ENCODE data around the gene ADGRV1. TPM values are rescaled to one million over a fixed set of nuclear protein-coding genes. Genes with fewer than 3 reads are reported as not detected.
A peak's percentile ranks its signal among the peaks of the same experiment; 100 is the strongest.

Gene ADGRV1
- polyA plus RNA-seq, 1 of the 3 experiments (the other 2 are of a cell fraction), result 0.23 TPM

DNA sequence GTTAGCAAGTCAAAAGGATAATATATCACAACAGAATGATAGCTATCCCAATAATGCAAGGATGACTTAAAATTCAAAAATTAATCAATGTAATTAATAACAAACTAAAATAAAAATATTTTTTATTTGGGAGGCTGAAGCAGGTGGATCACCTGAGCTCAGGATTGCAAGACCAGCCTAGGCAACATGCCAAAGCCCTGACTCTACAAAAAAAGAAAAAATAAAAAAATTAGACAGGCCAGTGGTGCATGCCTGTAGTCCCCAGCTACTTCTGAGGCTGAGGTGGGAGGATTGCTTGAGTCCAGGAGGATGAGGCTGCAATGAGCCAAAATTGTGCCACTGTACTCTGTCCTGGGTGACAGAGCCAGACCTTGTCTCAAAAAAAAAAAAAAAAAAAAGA is 399.3 kb downstream of the ADGRV1 start:
- no peaks in the 10 kb centered on the region for H3K9me2 ChIP-seq
- H3K4me1 ChIP-seq (ENCODE audit: control insufficient read depth in 1 of 2, insufficient read depth in 2 of 2, low read depth in 1 of 2, low read length in 1 of 2), result peaks cover 0 to 5% of the 10 kb centered on the region in 2 experiments; a peak in 2 of 4 replicates
- TF ChIP-seq, protein P1, sequence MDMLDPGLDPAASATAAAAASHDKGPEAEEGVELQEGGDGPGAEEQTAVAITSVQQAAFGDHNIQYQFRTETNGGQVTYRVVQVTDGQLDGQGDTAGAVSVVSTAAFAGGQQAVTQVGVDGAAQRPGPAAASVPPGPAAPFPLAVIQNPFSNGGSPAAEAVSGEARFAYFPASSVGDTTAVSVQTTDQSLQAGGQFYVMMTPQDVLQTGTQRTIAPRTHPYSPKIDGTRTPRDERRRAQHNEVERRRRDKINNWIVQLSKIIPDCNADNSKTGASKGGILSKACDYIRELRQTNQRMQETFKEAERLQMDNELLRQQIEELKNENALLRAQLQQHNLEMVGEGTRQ (IDR thresholded peaks at IDR 0.05; ENCODE audit: borderline replicate concordance, low read depth, low read length), result no peak
- no peak for TF ChIP-seq SMC3 (IDR thresholded peaks at IDR 0.05; ENCODE audit: low read depth, low read length)
- TF ChIP-seq, protein P2, sequence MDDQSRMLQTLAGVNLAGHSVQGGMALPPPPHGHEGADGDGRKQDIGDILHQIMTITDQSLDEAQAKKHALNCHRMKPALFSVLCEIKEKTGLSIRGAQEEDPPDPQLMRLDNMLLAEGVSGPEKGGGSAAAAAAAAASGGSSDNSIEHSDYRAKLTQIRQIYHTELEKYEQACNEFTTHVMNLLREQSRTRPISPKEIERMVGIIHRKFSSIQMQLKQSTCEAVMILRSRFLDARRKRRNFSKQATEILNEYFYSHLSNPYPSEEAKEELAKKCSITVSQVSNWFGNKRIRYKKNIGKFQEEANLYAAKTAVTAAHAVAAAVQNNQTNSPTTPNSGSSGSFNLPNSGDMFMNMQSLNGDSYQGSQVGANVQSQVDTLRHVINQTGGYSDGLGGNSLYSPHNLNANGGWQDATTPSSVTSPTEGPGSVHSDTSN (IDR thresholded peaks at IDR 0.05), result no peak
- TF ChIP-seq CHD2 (IDR thresholded peaks at IDR 0.05; ENCODE audit: low read length, partially characterized antibody), result no peak
- no peak for TF ChIP-seq TEAD4 (IDR thresholded peaks at IDR 0.05; ENCODE audit: borderline replicate concordance, insufficient read depth)
- no peak for TF ChIP-seq MXI1 (IDR thresholded peaks at IDR 0.05; ENCODE audit: low read depth, low read length)
- TF ChIP-seq, protein P3, sequence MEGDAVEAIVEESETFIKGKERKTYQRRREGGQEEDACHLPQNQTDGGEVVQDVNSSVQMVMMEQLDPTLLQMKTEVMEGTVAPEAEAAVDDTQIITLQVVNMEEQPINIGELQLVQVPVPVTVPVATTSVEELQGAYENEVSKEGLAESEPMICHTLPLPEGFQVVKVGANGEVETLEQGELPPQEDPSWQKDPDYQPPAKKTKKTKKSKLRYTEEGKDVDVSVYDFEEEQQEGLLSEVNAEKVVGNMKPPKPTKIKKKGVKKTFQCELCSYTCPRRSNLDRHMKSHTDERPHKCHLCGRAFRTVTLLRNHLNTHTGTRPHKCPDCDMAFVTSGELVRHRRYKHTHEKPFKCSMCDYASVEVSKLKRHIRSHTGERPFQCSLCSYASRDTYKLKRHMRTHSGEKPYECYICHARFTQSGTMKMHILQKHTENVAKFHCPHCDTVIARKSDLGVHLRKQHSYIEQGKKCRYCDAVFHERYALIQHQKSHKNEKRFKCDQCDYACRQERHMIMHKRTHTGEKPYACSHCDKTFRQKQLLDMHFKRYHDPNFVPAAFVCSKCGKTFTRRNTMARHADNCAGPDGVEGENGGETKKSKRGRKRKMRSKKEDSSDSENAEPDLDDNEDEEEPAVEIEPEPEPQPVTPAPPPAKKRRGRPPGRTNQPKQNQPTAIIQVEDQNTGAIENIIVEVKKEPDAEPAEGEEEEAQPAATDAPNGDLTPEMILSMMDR (IDR thresholded peaks at IDR 0.05), result no peak
- no peak for TF ChIP-seq RCOR1 (IDR thresholded peaks at IDR 0.05; ENCODE audit: low read length)
- no peak for TF ChIP-seq SIN3A (IDR thresholded peaks at IDR 0.05; ENCODE audit: borderline replicate concordance, low read depth, low read length)
- no peak for TF ChIP-seq GABPA (IDR thresholded peaks at IDR 0.05; ENCODE audit: low read depth)
- TF ChIP-seq, protein P4, sequence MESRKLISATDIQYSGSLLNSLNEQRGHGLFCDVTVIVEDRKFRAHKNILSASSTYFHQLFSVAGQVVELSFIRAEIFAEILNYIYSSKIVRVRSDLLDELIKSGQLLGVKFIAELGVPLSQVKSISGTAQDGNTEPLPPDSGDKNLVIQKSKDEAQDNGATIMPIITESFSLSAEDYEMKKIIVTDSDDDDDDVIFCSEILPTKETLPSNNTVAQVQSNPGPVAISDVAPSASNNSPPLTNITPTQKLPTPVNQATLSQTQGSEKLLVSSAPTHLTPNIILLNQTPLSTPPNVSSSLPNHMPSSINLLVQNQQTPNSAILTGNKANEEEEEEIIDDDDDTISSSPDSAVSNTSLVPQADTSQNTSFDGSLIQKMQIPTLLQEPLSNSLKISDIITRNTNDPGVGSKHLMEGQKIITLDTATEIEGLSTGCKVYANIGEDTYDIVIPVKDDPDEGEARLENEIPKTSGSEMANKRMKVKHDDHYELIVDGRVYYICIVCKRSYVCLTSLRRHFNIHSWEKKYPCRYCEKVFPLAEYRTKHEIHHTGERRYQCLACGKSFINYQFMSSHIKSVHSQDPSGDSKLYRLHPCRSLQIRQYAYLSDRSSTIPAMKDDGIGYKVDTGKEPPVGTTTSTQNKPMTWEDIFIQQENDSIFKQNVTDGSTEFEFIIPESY (IDR thresholded peaks at IDR 0.05; ENCODE audit: borderline replicate concordance, low read depth), result no peak
- TF ChIP-seq NRF1 (IDR thresholded peaks at IDR 0.05; ENCODE audit: low read depth, low read length), result no peak
- TF ChIP-seq RAD21 (IDR thresholded peaks at IDR 0.05; ENCODE audit: low read length), result no peak
- TF ChIP-seq TAF1 (IDR thresholded peaks at IDR 0.05; ENCODE audit: borderline replicate concordance, low read depth, low read length), result no peak
- no peak for TF ChIP-seq FOSL2 (IDR thresholded peaks at IDR 0.05; ENCODE audit: borderline replicate concordance, low read depth)
- TF ChIP-seq FOXJ3 (CRISPR knock-in tag; IDR thresholded peaks at IDR 0.05), result no peak
- TF ChIP-seq TCF12 (IDR thresholded peaks at IDR 0.05), result no peak
- no peak for TF ChIP-seq YY1 (IDR thresholded peaks at IDR 0.05; ENCODE audit: low read depth)
- no peak overlapping the region for H3K4me2 ChIP-seq
- H3F3A ChIP-seq (replicated peaks; ENCODE audit: insufficient read depth), result peaks cover 4% of the 10 kb centered on the region
- no peak for DNase-seq
- ChIA-PET POLR2A (no interaction called here), CTCF (no interaction called here)
- no peaks in the 10 kb centered on the region for H3K27me3 ChIP-seq (ENCODE audit: insufficient read depth)
- no peaks in the 10 kb centered on the region for H4K20me1 ChIP-seq (ENCODE audit: insufficient read depth)
- H3K9me3 ChIP-seq, result no peaks in the 10 kb centered on the region
- H2AFZ ChIP-seq (ENCODE audit: low read depth), result no peak overlapping the region
- H3K4me3 ChIP-seq (ENCODE audit: low read depth in 2 of 2, low read length in 1 of 2), result no peak overlapping the region
- no peak overlapping the region for H3K9ac ChIP-seq
- no peaks in the 10 kb centered on the region for H3K79me2 ChIP-seq (ENCODE audit: insufficient read depth)
- 0 out of 4 replicates have a peak overlapping the region, but pooled peaks of 1 of the 2 experiments have one; percentile 23 for H3K27ac ChIP-seq (ENCODE audit: low read depth in 2 of 2, low read length in 1 of 2)
- H3K36me3 ChIP-seq (replicated peaks in 1 of 2; ENCODE audit: control insufficient read depth in 1 of 2, insufficient read depth in 2 of 2, low read length in 1 of 2), result no peaks in the 10 kb centered on the region

All from SK-N-SH (cell line).